Fibroblast of lung (primary cell): ENCODE measurements around the gene WNK1.
A peak's percentile ranks its signal among the peaks of the same experiment; 100 is the strongest.

Experiments
- EZH2 ChIP-seq: IDR thresholded peaks from 2 replicates; pipeline ENCODE4 v1.5.1; 2012; ENCODE audit warnings: low read length, control low read depth, mild to moderate bottlenecking; ENCODE audit errors: missing control alignments
- TF ChIP-seq, protein P1 (sequence below), 2 donors: IDR thresholded peaks in 1 of 2; conservative IDR thresholded peaks in 1 of 2; 1 replicate in 1 of 2; 2 replicates in 1 of 2; pipeline ENCODE4 v1.5.1; 2011 to 2012; ENCODE audit warnings: low read length in 2 of 2, control low read depth in 1 of 2, inconsistent platforms in 1 of 2, low read depth in 1 of 2, mild to moderate bottlenecking in 1 of 2

- TF ChIP-seq, protein P1, sequence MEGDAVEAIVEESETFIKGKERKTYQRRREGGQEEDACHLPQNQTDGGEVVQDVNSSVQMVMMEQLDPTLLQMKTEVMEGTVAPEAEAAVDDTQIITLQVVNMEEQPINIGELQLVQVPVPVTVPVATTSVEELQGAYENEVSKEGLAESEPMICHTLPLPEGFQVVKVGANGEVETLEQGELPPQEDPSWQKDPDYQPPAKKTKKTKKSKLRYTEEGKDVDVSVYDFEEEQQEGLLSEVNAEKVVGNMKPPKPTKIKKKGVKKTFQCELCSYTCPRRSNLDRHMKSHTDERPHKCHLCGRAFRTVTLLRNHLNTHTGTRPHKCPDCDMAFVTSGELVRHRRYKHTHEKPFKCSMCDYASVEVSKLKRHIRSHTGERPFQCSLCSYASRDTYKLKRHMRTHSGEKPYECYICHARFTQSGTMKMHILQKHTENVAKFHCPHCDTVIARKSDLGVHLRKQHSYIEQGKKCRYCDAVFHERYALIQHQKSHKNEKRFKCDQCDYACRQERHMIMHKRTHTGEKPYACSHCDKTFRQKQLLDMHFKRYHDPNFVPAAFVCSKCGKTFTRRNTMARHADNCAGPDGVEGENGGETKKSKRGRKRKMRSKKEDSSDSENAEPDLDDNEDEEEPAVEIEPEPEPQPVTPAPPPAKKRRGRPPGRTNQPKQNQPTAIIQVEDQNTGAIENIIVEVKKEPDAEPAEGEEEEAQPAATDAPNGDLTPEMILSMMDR (conservative IDR thresholded peaks at IDR 0.05 in 1 of 2, IDR thresholded peaks at IDR 0.05 in 1 of 2; ENCODE audit: low read depth in 1 of 2, low read length in 2 of 2), result peak; percentile 68 to 73
- TF ChIP-seq EZH2, result no peak
Observed at GRCh38 chr12:751192-751998, 984 bp upstream of the WNK1 start.
